ENCODE data around the gene BTNL3.

BTNL3 gene

DNA sequence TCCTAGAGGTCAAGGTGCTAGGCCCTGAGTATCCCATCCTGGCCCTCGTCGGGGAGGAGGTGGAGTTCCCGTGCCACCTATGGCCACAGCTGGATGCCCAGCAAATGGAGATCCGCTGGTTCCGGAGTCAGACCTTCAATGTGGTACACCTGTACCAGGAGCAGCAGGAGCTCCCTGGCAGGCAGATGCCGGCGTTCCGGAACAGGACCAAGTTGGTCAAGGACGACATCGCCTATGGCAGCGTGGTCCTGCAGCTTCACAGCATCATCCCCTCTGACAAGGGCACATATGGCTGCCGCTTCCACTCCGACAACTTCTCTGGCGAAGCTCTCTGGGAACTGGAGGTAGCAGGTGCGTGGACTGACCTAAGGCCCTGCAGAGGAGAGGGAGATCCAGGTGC lies 59.3 kb downstream of the BTNL3 start:
- no peak for DNase-seq (ENCODE audit: low spot score)

DNA sequence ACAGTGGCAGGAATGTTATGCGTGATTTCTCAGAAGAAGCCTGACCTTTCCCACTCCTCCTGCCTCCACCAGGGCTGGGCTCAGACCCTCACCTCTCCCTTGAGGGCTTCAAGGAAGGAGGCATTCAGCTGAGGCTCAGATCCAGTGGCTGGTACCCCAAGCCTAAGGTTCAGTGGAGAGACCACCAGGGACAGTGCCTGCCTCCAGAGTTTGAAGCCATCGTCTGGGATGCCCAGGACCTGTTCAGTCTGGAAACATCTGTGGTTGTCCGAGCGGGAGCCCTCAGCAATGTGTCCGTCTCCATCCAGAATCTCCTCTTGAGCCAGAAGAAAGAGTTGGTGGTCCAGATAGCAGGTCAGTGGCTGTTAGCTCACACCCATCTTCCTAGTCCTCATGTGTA lies 61.4 kb downstream of the BTNL3 start:
- no peak for DNase-seq (ENCODE audit: low spot score)

GRCh38 chr5:181051841-181052671 lies 63.4 kb downstream of the BTNL3 start:
- DNase-seq (ENCODE audit: low spot score) = no peak

DNA sequence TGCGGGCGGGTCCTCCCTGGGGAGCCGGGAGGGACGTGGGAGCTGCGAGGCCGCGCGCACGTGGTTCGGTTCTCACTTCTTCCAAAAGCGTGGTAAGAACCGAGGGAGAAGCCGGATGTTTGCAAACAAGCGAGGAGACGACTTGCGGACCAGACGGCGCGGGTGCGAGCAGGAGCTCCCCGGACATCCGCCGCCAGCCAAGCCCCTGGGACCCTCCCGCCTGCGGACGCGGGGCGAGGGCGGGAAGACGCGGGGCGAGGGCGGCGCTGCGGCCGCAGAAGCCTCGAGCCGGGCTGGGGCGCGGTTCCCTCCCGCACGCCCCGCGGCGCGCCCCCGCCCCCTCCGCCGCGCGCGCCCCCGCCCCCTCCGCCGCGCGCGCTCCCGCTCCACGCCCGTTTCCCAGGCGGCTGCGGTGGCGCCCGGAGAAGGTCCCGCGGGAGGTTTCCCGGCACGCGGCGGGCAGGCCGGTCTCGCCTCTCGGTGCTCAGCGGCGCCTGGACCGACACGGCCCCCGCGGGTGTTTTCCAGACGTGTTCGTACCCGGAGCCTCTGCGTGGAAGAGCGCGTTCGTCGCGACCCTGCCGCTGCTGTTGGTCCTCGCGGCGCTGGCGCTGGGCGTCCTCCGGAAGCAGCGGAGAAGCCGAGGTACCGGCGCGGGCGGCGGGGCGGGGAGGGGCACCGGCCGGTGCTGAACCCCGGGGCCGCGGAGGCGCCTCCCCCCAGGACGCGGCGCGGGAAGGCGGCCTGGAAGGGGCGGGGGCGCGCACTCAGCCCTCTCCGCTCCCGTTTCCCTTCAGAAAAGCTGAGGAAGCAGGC lies 64.2 kb downstream of the BTNL3 start:
- no peak for DNase-seq (ENCODE audit: low spot score)

GRCh38 chr5:181053488-181054121 lies 65.0 kb downstream of the BTNL3 start:
- no peak for DNase-seq (ENCODE audit: low spot score)

DNA sequence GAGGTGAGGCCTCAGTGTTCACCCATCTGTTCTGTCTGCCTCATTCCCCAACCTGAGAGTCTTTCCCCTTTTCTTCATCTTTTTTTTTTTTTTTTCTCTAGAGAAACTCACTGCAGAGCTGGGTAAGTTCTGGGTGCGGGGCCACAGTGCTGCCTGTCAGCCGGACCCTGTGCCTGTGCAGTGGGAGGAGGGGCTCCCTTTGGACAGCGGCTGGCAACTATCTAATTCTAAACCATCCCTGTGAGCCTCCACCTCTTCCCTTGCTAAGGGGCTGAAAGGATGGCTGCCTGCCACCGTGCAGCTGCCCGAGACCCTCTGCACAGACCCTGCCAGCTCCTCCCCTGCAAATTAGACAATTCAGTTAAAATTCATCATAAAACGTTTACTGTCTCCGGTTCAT lies 65.5 kb downstream of the BTNL3 start:
- no peak for DNase-seq (ENCODE audit: low spot score)

DNA sequence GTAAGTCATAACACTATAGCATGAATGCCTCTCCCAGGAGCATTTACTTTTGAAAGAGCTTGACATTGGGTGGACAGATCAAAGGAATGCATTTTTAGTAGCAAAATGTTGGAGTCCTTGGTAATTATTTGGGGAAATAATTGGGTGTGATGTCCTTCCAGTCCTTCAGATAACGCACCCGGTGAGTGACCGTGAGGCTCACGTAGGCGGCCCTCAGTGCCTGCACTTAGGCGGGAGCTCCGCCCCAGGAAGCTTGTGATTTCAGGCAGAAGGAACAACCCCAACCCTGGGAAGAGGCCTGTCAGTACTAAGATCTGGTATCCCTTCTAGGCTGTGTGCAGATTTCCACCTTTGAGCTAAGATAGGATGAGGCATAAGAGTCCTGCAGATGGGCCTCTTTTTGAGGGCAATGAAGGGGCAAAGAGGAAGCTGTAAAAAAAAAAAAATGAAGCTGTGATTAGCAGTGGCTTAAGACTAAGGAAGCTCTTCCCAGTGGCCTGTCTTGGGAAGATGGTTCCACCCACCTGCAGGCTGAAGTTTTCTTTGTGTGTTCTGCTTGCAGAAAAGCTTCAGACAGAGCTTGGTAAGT lies 66.3 kb downstream of the BTNL3 start:
- no peak for DNase-seq (ENCODE audit: low spot score)

Measured in hematopoietic multipotent progenitor cell treated with erythropoietin and hydrocortisone succinate and interleukin-3 and kit ligand, for 17 days (in vitro differentiated cells).